ENCODE results near the gene RSBN1L. TPM values are rescaled to one million over a fixed set of nuclear protein-coding genes. Genes with fewer than 3 reads are reported as not detected.

Gene RSBN1L
- total RNA-seq, 1 experiment from 2014 or later: 18.0 TPM

DNA sequence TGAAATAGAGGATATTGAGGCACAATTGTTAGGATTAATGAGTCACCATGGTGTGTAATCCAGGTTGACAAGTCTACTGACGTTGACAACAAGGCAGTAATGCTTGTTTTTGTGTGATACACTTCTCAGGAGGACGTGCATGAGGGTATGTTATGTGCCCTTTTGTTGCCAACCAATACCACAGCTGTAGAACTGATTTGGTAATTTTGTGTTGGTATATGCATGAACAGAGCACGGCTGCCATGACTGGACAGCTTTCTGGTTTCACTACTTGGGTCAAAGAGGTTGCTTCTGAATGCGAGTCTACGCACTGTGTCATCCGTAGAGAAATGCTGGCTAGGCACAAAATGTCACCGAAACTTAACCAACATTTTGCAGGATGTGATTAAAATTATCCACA lies 135.2 kb downstream of the RSBN1L start:
- CTCF ChIA-PET: interaction anchor here (0.7 kb wide), 1 partner anchor 356 kb away, joined by 3 read pairs; no protein-coding TSS in a partner anchor
- peaks cover 28% of the 10 kb centered on the region for H3K4me1 ChIP-seq (ENCODE audit: control insufficient read depth, insufficient read depth, low read length)
- no peak overlapping the region for H3K27ac ChIP-seq (ENCODE audit: low read length)
- no peak overlapping the region for H3K4me3 ChIP-seq (ENCODE audit: low read depth in 2 of 2, low read length in 2 of 2)
- no peaks in the 10 kb centered on the region for H3K9me3 ChIP-seq (ENCODE audit: control insufficient read depth, insufficient read depth, low read depth, low read length)
- no peaks in the 10 kb centered on the region for H3K36me3 ChIP-seq (ENCODE audit: control insufficient read depth, insufficient read depth, low read length)
- no peaks in the 10 kb centered on the region for H3K27me3 ChIP-seq (ENCODE audit: control insufficient read depth, insufficient read depth, low read length)
- DNase-seq (ENCODE audit: low read depth, low spot score): no peak
- intact Hi-C loops (cut with micrococcal nuclease; ENCODE audit: unreplicated experiment) (no loop called here), in situ Hi-C loops (cut with HindIII; ENCODE audit: low pct_unique_long_range_greater_than_20kb, low sequenced_read_pairs) (no loop called here)
- no TSS peak for BruUV-seq (replicated peaks)
- TF ChIP-seq TCF7L2 (IDR thresholded peaks at IDR 0.05; ENCODE audit: low read depth, low read length) (no peak), SIN3A (IDR thresholded peaks at IDR 0.05; ENCODE audit: borderline replicate concordance, insufficient read depth, low read depth, low read length) (no peak), CTCF (IDR thresholded peaks at IDR 0.05) (no peak), POLR2AphosphoS5 (IDR thresholded peaks at IDR 0.05; ENCODE audit: low read depth, low read length) (no peak)
- TF ChIP-seq, protein P1, sequence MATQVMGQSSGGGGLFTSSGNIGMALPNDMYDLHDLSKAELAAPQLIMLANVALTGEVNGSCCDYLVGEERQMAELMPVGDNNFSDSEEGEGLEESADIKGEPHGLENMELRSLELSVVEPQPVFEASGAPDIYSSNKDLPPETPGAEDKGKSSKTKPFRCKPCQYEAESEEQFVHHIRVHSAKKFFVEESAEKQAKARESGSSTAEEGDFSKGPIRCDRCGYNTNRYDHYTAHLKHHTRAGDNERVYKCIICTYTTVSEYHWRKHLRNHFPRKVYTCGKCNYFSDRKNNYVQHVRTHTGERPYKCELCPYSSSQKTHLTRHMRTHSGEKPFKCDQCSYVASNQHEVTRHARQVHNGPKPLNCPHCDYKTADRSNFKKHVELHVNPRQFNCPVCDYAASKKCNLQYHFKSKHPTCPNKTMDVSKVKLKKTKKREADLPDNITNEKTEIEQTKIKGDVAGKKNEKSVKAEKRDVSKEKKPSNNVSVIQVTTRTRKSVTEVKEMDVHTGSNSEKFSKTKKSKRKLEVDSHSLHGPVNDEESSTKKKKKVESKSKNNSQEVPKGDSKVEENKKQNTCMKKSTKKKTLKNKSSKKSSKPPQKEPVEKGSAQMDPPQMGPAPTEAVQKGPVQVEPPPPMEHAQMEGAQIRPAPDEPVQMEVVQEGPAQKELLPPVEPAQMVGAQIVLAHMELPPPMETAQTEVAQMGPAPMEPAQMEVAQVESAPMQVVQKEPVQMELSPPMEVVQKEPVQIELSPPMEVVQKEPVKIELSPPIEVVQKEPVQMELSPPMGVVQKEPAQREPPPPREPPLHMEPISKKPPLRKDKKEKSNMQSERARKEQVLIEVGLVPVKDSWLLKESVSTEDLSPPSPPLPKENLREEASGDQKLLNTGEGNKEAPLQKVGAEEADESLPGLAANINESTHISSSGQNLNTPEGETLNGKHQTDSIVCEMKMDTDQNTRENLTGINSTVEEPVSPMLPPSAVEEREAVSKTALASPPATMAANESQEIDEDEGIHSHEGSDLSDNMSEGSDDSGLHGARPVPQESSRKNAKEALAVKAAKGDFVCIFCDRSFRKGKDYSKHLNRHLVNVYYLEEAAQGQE (IDR thresholded peaks at IDR 0.05; ENCODE audit: insufficient read depth in 1 of 2, low read depth in 2 of 2, low read length in 1 of 2): no peak
- ATAC-seq: no peak
- POLR2A ChIA-PET: interaction anchor here (0.6 kb wide), 1 partner anchor 141 kb away, joined by 3 read pairs; no protein-coding TSS in a partner anchor

- H3K36me3 ChIP-seq (ENCODE audit: control insufficient read depth, insufficient read depth, low read length): no peaks in the 10 kb centered on the region
- CTCF ChIA-PET: interaction anchor here (0.7 kb wide), 1 partner anchor 355 kb away, joined by 3 read pairs; no protein-coding TSS in a partner anchor
- no peak overlapping the region for H3K4me3 ChIP-seq (ENCODE audit: low read depth in 2 of 2, low read length in 2 of 2)
- TF ChIP-seq, protein P1 (IDR thresholded peaks at IDR 0.05; ENCODE audit: insufficient read depth in 1 of 2, low read depth in 2 of 2, low read length in 1 of 2): no peak
- TF ChIP-seq SIN3A (IDR thresholded peaks at IDR 0.05; ENCODE audit: borderline replicate concordance, insufficient read depth, low read depth, low read length) (no peak), POLR2AphosphoS5 (IDR thresholded peaks at IDR 0.05; ENCODE audit: low read depth, low read length) (no peak), TCF7L2 (IDR thresholded peaks at IDR 0.05; ENCODE audit: low read depth, low read length) (no peak), CTCF (IDR thresholded peaks at IDR 0.05) (no peak)
- no peak for ATAC-seq
- no peaks in the 10 kb centered on the region for H3K27me3 ChIP-seq (ENCODE audit: control insufficient read depth, insufficient read depth, low read length)
- H3K4me1 ChIP-seq (ENCODE audit: control insufficient read depth, insufficient read depth, low read length): peaks cover 28% of the 10 kb centered on the region
- in situ Hi-C loops (cut with HindIII; ENCODE audit: low pct_unique_long_range_greater_than_20kb, low sequenced_read_pairs): no loop called here
- no peaks in the 10 kb centered on the region for H3K9me3 ChIP-seq (ENCODE audit: control insufficient read depth, insufficient read depth, low read depth, low read length)
- no peak overlapping the region for H3K27ac ChIP-seq (ENCODE audit: low read length)
- POLR2A ChIA-PET: interaction anchor here (0.6 kb wide), 1 partner anchor 77 kb away, joined by 4 read pairs; no protein-coding TSS in a partner anchor
- no TSS peak for BruUV-seq (replicated peaks)
- intact Hi-C loops (cut with micrococcal nuclease; ENCODE audit: unreplicated experiment): no loop called here
- DNase-seq (ENCODE audit: low read depth, low spot score): no peak
Observed at GRCh38 chr7:77831953-77832352, 135.7 kb downstream of the RSBN1L start.

Measured in Panc1 (cell line).